Gastrocnemius medialis (tissue), 4 donors: Measurements from ENCODE around the gene TTLL7. TPM values are rescaled to one million over a fixed set of nuclear protein-coding genes. Genes with fewer than 3 reads are reported as not detected.

Source experiments
- ATAC-seq, 2 donors: fragments of 150-250 bp; one replicate each; pipeline ENCODE4 v1.9.1; 2016
- DNase-seq, 2 donors: peaks; one replicate each; pipeline ENCODE4 v3.0.0-alpha.2; 2019
- H3K27ac ChIP-seq, 4 donors: fragments of 200-600 bp; sonication (generic); 1 replicate in 1 of 4; 2 replicates in 3 of 4; pipeline ENCODE4 v1.5.1; 2016 to 2018; ENCODE audit warnings: mild to moderate bottlenecking in 2 of 4, moderate library complexity in 1 of 4
- H3K27me3 ChIP-seq, 3 donors: fragments of 200-600 bp; sonication (generic) in 2 of 3; 1 replicate in 1 of 3; 2 replicates in 2 of 3; pipeline versions ENCODE4 v1.5.1 to v1.6.0; 2016 to 2019; ENCODE audit warnings: mild to moderate bottlenecking in 1 of 3, moderate library complexity in 1 of 3
- H3K36me3 ChIP-seq, 2 donors: fragments of 200-600 bp; sonication (generic) in 1 of 2; one replicate each; pipeline ENCODE4 v1.5.1; 2017 to 2018
- H3K4me1 ChIP-seq, 2 donors: fragments of 200-600 bp; sonication (generic) in 1 of 2; one replicate each; pipeline ENCODE4 v1.5.1; 2016 to 2017; ENCODE audit warnings: mild to moderate bottlenecking in 2 of 2
- H3K4me3 ChIP-seq, 4 donors: fragments of 200-600 bp; sonication (generic) in 3 of 4; 1 replicate in 1 of 4; 2 replicates in 3 of 4; pipeline ENCODE4 v1.5.1; 2016 to 2019; ENCODE audit warnings: mild to moderate bottlenecking in 2 of 4
- H3K9me3 ChIP-seq, 3 donors: fragments of 200-600 bp; sonication (generic) in 2 of 3; 1 replicate in 1 of 3; 2 replicates in 2 of 3; pipeline ENCODE4 v1.5.1; 2016 to 2019
- CTCF ChIP-seq, 5 experiments: fragments of 450-650 bp in 3 of 5; fragments of 200-600 bp in 2 of 5; sonication (generic) in 2 of 5; IDR thresholded peaks in 4 of 5; conservative IDR thresholded peaks in 1 of 5; 1 replicate in 4 of 5; 2 replicates in 1 of 5; pipeline ENCODE4 v1.5.1; 2016 to 2019; ENCODE audit warnings: antibody characterized with exemption in 5 of 5, mild to moderate bottlenecking in 3 of 5, moderate library complexity in 3 of 5
- POLR2A ChIP-seq, 2 donors: fragments of 450-650 bp; IDR thresholded peaks; one replicate each; pipeline ENCODE4 v1.6.1; 2017; ENCODE audit warnings: antibody characterized with exemption in 2 of 2, mild to moderate bottlenecking in 2 of 2, moderate library complexity in 2 of 2
- in situ Hi-C, 4 donors: fragments of 200-750 bp; cut with MboI; loops; one replicate each; pipeline versions ENCODE4 v1.15.0 to v1.8.0; 2017; ENCODE audit warnings: low sequenced_read_pairs in 4 of 4
- intact Hi-C: fragments of 100-400 bp; cut with DNase I; formaldehyde crosslinking; loops from one replicate; pipeline ENCODE4 v1.15.1; 2023; ENCODE audit warnings: low total_unique reads
- total RNA-seq, 4 donors: library from RNA; depleted of rRNA; stranded (reverse); fragments of >200 nt; gene quantifications; one replicate each; pipeline versions ENCODE4 v1.1.0 to v1.2.3, GENCODE V29; 2016

The TTLL7 gene
- total RNA-seq, 4 donors from 2014 or later = 8.2 to 22.9 (median 12.3) TPM

GRCh38 chr1:84013708-84014107 lies 14.8 kb upstream of the TTLL7 start:
- Histone ChIP-seq H3K9me3 (no peaks in the 10 kb centered on the region), H3K36me3 (no peaks in the 10 kb centered on the region), H3K27ac (no peak overlapping the region), H3K27me3 (no peaks in the 10 kb centered on the region), H3K4me3 (no peak overlapping the region), H3K4me1 (no peaks in the 10 kb centered on the region)
- TF ChIP-seq POLR2A (IDR thresholded peaks at IDR 0.05) = no peak
- no peak for TF ChIP-seq CTCF (IDR thresholded peaks at IDR 0.05 in 4 of 5, conservative IDR thresholded peaks at IDR 0.05 in 1 of 5)
- intact Hi-C loops = no loop called here
- in situ Hi-C loops = no loop called here
- no peak for ATAC-seq
- no peak for DNase-seq

- DNase-seq = no peak
- Histone ChIP-seq H3K27ac (no peak overlapping the region), H3K9me3 (no peaks in the 10 kb centered on the region), H3K4me1 (no peaks in the 10 kb centered on the region), H3K4me3 (no peak overlapping the region), H3K36me3 (no peaks in the 10 kb centered on the region), H3K27me3 (no peaks in the 10 kb centered on the region)
- TF ChIP-seq POLR2A (IDR thresholded peaks at IDR 0.05) (no peak), CTCF (IDR thresholded peaks at IDR 0.05 in 4 of 5, conservative IDR thresholded peaks at IDR 0.05 in 1 of 5) (no peak)
- intact Hi-C loops (no loop called here), in situ Hi-C loops (no loop called here)
- ATAC-seq = no peak
Measured at GRCh38 chr1:84012018-84012417, 13.1 kb upstream of the TTLL7 start.

GRCh38 chr1:84010136-84010535 lies 11.2 kb upstream of the TTLL7 start:
- TF ChIP-seq POLR2A (IDR thresholded peaks at IDR 0.05) (no peak), CTCF (IDR thresholded peaks at IDR 0.05 in 4 of 5, conservative IDR thresholded peaks at IDR 0.05 in 1 of 5) (no peak)
- Histone ChIP-seq H3K4me3 (no peak overlapping the region), H3K4me1 (no peaks in the 10 kb centered on the region), H3K27me3 (no peaks in the 10 kb centered on the region), H3K36me3 (no peaks in the 10 kb centered on the region), H3K9me3 (no peaks in the 10 kb centered on the region), H3K27ac (no peak overlapping the region)
- ATAC-seq = no peak
- no peak for DNase-seq
- in situ Hi-C loops = no loop called here
- intact Hi-C loops = no loop called here

- intact Hi-C loops = no loop called here
Measured at GRCh38 chr1:84008631-84009030, 9.7 kb upstream of the TTLL7 start.

GRCh38 chr1:84006591-84006990 lies 7.7 kb upstream of the TTLL7 start:
- no peaks in the 10 kb centered on the region for H3K4me1 ChIP-seq
- intact Hi-C loops = no loop called here
- no peak overlapping the region for H3K4me3 ChIP-seq
- H3K36me3 ChIP-seq = no peaks in the 10 kb centered on the region
- TF ChIP-seq POLR2A (IDR thresholded peaks at IDR 0.05) = no peak
- no peak for TF ChIP-seq CTCF (IDR thresholded peaks at IDR 0.05 in 4 of 5, conservative IDR thresholded peaks at IDR 0.05 in 1 of 5)
- in situ Hi-C loops = no loop called here
- no peaks in the 10 kb centered on the region for H3K9me3 ChIP-seq
- DNase-seq (no peak), ATAC-seq (no peak)
- H3K27me3 ChIP-seq = no peaks in the 10 kb centered on the region
- no peak overlapping the region for H3K27ac ChIP-seq

More at GRCh38 chr1:84008631-84009030, 9.7 kb upstream of the TTLL7 start:
- no peak overlapping the region for H3K4me3 ChIP-seq
- H3K27me3 ChIP-seq = no peaks in the 10 kb centered on the region
- in situ Hi-C loops = no loop called here
- H3K27ac ChIP-seq = no peak overlapping the region
- no peak for ATAC-seq
- no peaks in the 10 kb centered on the region for H3K9me3 ChIP-seq
- no peak for TF ChIP-seq POLR2A (IDR thresholded peaks at IDR 0.05)
- no peaks in the 10 kb centered on the region for H3K36me3 ChIP-seq
- DNase-seq = no peak
- no peaks in the 10 kb centered on the region for H3K4me1 ChIP-seq
